ENCODE measurements around the gene SGF29.
"Not testable (repeated sequence)": the region's sequence is repeated elsewhere in the genome, so short reads cannot be mapped to it uniquely, and the experiment has no call there.

SGF29 gene

DNA sequence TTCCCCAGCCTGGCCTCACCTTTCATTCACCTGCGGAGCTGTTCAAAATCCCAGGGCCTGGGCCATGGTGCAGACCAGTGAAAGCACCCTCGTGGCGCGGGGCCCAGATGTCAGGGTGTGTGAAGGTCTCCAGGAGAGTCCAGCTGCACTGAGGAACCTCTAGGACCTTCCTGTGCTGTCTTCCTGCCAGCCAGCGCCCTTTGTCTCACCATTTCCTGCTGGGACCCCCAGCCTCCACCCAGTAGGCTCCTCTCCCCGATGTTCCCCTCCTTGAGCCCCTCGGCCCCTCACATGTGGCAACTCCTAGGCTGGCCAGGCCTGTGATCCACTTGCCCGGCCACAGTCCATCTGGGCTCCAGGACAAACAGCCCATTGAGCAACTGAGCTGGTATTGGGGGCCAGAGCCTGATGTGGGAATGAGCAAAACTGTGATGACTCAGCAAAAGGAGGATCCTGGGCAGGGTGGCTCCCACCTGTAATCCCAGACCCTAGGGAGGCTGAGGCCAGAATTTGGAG is 42.5 kb downstream of the SGF29 start:
- DNase-seq: no peak
- H3K4me1 ChIP-seq (ENCODE audit: control insufficient read depth, insufficient read depth, low read length, poor library complexity, severe bottlenecking): no peaks in the 10 kb centered on the region
- H3K9me3 ChIP-seq (ENCODE audit: control insufficient read depth, low read length): no peaks in the 10 kb centered on the region
- H3K4me3 ChIP-seq (ENCODE audit: insufficient read depth, low read depth, low read length, poor library complexity, severe bottlenecking): no peak overlapping the region
- H3K27me3 ChIP-seq (replicated peaks; ENCODE audit: control insufficient read depth, insufficient read depth, low read length, poor library complexity, severe bottlenecking): no peaks in the 10 kb centered on the region
- no peak overlapping the region for H3K27ac ChIP-seq (ENCODE audit: insufficient read depth, low read length, poor library complexity, severe bottlenecking)
- peaks cover 5% of the 10 kb centered on the region for H3K36me3 ChIP-seq (ENCODE audit: control insufficient read depth, insufficient read depth, low read length)

DNA sequence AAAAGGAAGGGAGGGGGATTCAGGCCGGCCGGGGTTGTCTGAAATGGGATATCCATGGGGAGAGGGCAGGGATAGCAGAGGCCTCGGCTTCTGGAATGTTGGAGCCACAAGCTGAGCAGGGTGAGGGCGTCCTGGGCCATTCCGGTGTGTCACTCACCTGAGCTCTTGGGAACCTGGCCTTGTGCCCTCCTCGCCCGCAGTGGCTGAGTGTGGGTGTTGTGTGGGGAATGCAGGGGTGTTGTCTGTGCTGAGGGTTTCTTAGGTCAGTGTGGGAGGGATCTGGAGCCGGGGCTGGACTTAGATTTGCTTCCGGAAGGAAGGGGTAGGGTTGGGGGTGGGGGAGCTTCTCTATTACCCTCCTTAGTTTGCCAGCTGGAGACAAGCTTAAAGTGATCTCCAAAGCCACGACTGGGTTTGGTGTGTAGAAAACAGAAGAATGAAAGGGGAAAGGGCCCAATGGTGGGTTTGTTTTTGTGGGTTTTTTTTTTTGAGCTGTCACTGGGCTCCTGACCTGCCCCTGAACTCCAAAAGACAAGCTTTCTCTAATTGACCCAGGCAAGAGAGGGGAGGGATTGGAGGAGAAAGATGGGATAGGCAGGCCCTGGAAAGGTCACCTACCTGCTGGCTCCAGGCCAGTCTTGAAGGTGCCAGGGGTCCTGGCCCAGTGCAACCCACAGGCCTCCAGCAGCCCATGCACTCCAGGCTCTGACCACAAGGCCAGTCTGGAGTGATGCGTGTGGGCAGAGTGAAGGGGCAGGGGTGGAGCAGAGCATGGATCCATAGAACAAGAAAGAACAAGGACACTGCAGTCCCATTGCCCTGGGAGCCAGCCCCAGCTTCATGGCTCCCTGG is 43.3 kb downstream of the SGF29 start, which contains the start of gene SULT1A2:
Gene SULT1A2 (minus strand): TSS at position 211 of the 852 bp plus-strand sequence. CDS start 1,120 bp downstream, outside the sequence.
- Histone ChIP-seq H3K36me3 (ENCODE audit: control insufficient read depth, insufficient read depth, low read length) (no peaks in the 10 kb centered on the region), H3K27me3 (replicated peaks; ENCODE audit: control insufficient read depth, insufficient read depth, low read length, poor library complexity, severe bottlenecking) (no peaks in the 10 kb centered on the region), H3K9me3 (ENCODE audit: control insufficient read depth, low read length) (no peaks in the 10 kb centered on the region), H3K4me1 (ENCODE audit: control insufficient read depth, insufficient read depth, low read length, poor library complexity, severe bottlenecking) (no peaks in the 10 kb centered on the region), H3K27ac (ENCODE audit: insufficient read depth, low read length, poor library complexity, severe bottlenecking) (no peak within 1 kb of the TSS), H3K4me3 (ENCODE audit: insufficient read depth, low read depth, low read length, poor library complexity, severe bottlenecking) (no peak within 1 kb of the TSS)
- DNase-seq: no peak

DNA sequence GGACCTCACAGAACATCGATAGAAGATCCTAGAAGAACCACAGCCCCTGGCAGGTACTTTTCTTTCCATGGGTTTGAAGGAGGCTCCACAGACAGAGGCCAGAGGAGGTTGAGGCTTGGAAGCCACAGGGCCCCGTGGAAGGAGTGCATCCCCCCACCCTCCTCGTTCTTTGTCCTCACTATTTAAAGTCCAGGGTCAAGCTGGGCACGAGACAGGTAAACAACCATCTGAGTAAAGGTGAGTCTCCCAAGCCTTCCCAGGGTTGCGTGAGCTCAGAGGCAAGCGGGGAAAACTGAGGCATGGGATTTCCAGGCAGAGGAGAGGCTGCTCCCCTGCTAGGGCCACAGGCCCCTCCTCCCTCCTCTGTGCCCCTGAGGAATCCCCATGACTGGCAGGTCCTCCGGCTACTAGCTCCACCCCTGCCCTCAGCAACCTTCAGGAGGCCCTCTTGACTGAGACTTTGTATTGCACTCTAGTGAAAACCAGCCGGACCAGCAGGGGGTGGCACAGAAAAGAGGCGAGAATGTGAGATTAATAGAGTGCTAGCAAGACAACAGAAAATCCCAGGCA is 44.1 kb downstream of the SGF29 start:
- no peaks in the 10 kb centered on the region for H3K36me3 ChIP-seq (ENCODE audit: control insufficient read depth, insufficient read depth, low read length)
- H3K27ac ChIP-seq (ENCODE audit: insufficient read depth, low read length, poor library complexity, severe bottlenecking): no peak overlapping the region
- no peaks in the 10 kb centered on the region for H3K4me1 ChIP-seq (ENCODE audit: control insufficient read depth, insufficient read depth, low read length, poor library complexity, severe bottlenecking)
- no peaks in the 10 kb centered on the region for H3K27me3 ChIP-seq (replicated peaks; ENCODE audit: control insufficient read depth, insufficient read depth, low read length, poor library complexity, severe bottlenecking)
- no peak for DNase-seq
- no peaks in the 10 kb centered on the region for H3K9me3 ChIP-seq (ENCODE audit: control insufficient read depth, low read length)
- no peak overlapping the region for H3K4me3 ChIP-seq (ENCODE audit: insufficient read depth, low read depth, low read length, poor library complexity, severe bottlenecking)

DNA sequence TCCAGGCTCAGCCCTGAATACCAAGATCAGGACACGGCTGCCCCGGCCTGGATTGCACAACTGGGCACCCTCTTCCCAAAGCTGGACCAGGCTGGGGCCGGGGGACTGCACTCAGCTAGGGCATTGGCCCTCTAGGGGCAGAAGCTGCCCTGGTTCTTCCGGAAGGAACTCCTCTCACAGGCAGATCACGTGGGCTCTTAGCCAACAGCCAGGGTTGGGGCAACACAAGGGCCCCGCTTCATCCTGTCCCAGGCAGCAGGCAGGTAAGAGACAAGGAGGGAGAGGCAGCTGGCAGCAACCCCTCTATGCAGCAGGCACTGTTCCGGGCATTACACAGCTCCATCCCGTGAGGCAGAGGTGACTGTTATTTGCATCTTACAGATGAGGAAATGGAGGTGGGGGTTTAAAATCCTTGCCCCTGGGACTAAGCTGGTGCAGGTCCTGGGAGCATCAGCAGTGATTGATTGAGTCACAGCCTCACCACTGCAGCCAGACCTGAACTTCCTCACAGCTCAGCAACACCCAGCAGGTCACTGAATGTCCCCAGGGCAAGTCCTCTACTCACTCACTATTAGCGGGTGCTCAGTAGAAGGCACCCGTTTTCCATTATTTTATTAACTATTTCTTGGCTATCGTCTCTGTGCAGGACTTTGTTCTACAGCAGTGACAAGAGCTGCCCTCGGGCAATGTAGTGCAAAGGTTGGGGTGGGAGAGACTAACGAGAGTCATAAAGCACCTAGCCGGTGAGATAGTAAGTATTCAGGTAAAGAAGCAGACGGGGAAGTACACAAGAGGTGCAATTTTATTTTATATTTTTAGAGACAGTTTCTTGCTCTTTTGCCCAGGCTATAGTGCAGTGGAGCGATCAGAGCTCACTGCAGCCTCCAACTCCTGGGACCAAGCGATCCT is 45.9 kb downstream of the SGF29 start:
- not testable (repeated sequence) for DNase-seq; H3K27ac ChIP-seq (ENCODE audit: insufficient read depth, low read length, poor library complexity, severe bottlenecking); H3K4me1 ChIP-seq (ENCODE audit: control insufficient read depth, insufficient read depth, low read length, poor library complexity, severe bottlenecking); H3K36me3 ChIP-seq (ENCODE audit: control insufficient read depth, insufficient read depth, low read length); H3K27me3 ChIP-seq (replicated peaks; ENCODE audit: control insufficient read depth, insufficient read depth, low read length, poor library complexity, severe bottlenecking); H3K9me3 ChIP-seq (ENCODE audit: control insufficient read depth, low read length); H3K4me3 ChIP-seq (ENCODE audit: insufficient read depth, low read depth, low read length, poor library complexity, severe bottlenecking)

DNA sequence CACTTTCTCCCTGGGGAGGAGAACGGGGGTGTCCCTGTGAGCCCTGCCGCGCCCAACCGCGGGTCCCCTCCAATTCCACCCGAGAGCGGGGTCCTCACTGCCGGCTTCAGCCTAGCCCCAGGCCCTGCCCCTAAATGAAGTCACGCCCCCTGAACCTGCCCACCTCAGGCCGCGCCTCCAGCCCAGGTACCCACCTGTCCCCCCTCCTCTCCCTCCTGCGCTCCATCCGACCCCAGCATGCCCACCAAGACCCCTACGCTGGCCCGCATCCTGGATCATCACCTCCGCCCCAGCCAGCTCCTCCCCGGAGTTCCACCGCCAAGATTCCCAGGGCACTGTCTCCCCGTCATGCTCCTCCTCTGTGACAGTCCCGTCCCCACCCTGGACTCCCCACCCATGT is 47.2 kb downstream of the SGF29 start:
- DNase-seq; H3K9me3 ChIP-seq (ENCODE audit: control insufficient read depth, low read length); H3K36me3 ChIP-seq (ENCODE audit: control insufficient read depth, insufficient read depth, low read length); H3K4me1 ChIP-seq (ENCODE audit: control insufficient read depth, insufficient read depth, low read length, poor library complexity, severe bottlenecking); H3K27me3 ChIP-seq (replicated peaks; ENCODE audit: control insufficient read depth, insufficient read depth, low read length, poor library complexity, severe bottlenecking); H3K27ac ChIP-seq (ENCODE audit: insufficient read depth, low read length, poor library complexity, severe bottlenecking); H3K4me3 ChIP-seq (ENCODE audit: insufficient read depth, low read depth, low read length, poor library complexity, severe bottlenecking): not testable (repeated sequence)

DNA sequence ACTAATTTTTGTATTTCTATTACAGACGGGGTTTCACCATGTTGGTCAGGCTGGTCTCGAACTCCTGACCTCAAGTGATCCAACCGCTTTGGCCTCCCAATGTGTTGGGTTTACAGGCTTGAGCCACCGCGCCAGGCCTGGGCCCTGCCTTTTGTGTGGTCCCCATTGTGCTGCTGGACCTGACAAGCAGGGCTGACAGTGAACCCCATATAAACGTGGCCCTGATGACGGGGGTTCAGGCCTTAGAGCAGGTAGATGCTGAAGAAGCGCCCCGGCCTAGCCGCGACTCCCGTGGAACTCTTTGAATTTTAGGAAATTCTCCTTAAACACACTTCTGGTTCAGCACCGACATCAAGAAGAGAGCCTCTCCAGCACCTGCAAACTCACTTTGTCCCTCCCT is 47.9 kb downstream of the SGF29 start:
- H3K4me3 ChIP-seq (ENCODE audit: insufficient read depth, low read depth, low read length, poor library complexity, severe bottlenecking); H3K27me3 ChIP-seq (replicated peaks; ENCODE audit: control insufficient read depth, insufficient read depth, low read length, poor library complexity, severe bottlenecking): not testable (repeated sequence)

DNA sequence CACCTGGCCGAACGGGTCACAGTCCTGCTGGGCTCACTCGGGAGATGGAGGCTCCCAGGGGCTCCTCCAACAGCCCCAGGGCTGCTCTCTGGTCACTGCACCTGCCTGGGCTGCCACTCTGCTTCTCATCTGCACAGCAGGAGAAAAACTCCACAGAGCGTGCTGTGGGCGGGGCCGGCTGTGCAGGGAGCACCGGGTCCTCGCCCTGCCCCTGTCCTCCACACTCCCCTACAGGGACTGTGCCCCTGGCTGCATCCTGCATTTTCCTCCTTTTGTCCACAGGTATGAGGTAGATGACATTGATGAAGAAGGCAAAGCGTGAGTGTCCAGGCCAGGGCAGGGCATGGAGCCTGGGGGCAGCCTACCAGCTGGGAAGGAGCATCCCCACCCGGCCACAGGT is 48.3 kb downstream of the SGF29 start:
- H3K9me3 ChIP-seq (ENCODE audit: control insufficient read depth, low read length); DNase-seq; H3K36me3 ChIP-seq (ENCODE audit: control insufficient read depth, insufficient read depth, low read length); H3K27ac ChIP-seq (ENCODE audit: insufficient read depth, low read length, poor library complexity, severe bottlenecking); H3K4me1 ChIP-seq (ENCODE audit: control insufficient read depth, insufficient read depth, low read length, poor library complexity, severe bottlenecking); H3K4me3 ChIP-seq (ENCODE audit: insufficient read depth, low read depth, low read length, poor library complexity, severe bottlenecking); H3K27me3 ChIP-seq (replicated peaks; ENCODE audit: control insufficient read depth, insufficient read depth, low read length, poor library complexity, severe bottlenecking): not testable (repeated sequence)

More for the DNA sequence above, 47.9 kb downstream of the SGF29 start:
- not testable (repeated sequence) for DNase-seq; H3K4me1 ChIP-seq (ENCODE audit: control insufficient read depth, insufficient read depth, low read length, poor library complexity, severe bottlenecking); H3K27ac ChIP-seq (ENCODE audit: insufficient read depth, low read length, poor library complexity, severe bottlenecking); H3K36me3 ChIP-seq (ENCODE audit: control insufficient read depth, insufficient read depth, low read length); H3K9me3 ChIP-seq (ENCODE audit: control insufficient read depth, low read length)

DNA sequence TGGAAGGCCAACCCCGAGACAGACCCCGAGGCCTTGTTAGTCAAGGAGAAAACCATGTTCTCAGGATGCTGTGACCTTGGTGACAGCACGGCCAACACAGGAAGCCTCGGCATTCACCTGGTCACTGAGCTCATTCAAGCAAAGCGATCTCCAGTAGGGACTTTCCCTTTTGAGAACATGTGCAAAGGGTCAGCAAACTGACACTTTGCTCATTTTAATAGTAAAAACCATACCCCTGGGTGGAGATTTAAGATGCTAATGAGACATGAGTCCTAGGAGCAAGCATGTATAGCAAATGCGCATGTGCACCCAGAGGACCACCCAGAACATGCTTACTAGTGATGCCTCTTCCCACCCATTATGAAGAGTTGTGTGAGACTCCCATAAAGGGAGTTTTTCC is 48.8 kb downstream of the SGF29 start:
- DNase-seq: no peak
- Histone ChIP-seq H3K4me3 (ENCODE audit: insufficient read depth, low read depth, low read length, poor library complexity, severe bottlenecking) (no peak overlapping the region), H3K4me1 (ENCODE audit: control insufficient read depth, insufficient read depth, low read length, poor library complexity, severe bottlenecking) (no peaks in the 10 kb centered on the region), H3K9me3 (ENCODE audit: control insufficient read depth, low read length) (no peaks in the 10 kb centered on the region), H3K27me3 (replicated peaks; ENCODE audit: control insufficient read depth, insufficient read depth, low read length, poor library complexity, severe bottlenecking) (no peaks in the 10 kb centered on the region), H3K27ac (ENCODE audit: insufficient read depth, low read length, poor library complexity, severe bottlenecking) (no peak overlapping the region), H3K36me3 (ENCODE audit: control insufficient read depth, insufficient read depth, low read length) (no peaks in the 10 kb centered on the region)

DNA sequence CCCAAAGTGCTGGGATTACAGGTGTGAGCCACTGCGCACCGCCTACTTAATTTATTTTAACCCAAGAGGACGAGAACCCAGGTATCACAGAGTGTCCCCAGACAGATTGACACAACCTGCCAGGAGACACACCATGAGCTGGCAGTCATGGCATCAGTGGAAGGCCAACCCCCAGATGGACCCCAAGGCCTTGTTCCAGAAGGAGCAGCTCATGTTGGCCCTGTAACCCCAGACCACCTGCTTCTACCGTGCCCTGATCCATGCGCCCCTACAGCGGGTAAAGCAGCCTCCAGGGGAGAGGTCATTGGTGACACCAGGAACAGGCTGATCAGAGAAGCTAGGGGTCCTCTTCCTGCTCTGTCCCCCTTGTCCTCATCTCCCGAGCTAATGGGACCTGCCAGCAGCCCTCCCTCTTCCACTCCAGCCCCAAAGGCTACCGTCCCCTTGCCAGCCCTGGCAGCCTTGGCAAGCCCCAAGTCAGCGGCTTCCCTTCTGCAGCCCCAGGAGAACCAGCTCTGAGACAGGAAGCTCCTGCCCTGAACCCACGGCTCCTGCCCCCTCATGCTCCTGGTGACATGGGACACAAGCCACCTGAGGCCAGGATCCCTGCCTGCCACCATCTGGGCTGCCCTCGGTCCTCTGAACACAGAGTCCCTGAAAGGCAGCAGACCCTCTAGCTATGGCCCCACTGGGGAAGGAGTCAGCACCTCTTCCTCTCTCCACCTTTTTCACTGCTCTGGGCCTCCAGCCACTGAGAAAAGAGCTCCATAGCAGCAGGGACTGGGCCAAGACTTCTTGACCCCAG is 49.9 kb downstream of the SGF29 start:
- no peak for DNase-seq
- Histone ChIP-seq H3K27me3 (replicated peaks; ENCODE audit: control insufficient read depth, insufficient read depth, low read length, poor library complexity, severe bottlenecking) (no peaks in the 10 kb centered on the region), H3K9me3 (ENCODE audit: control insufficient read depth, low read length) (no peaks in the 10 kb centered on the region), H3K4me1 (ENCODE audit: control insufficient read depth, insufficient read depth, low read length, poor library complexity, severe bottlenecking) (no peaks in the 10 kb centered on the region), H3K4me3 (ENCODE audit: insufficient read depth, low read depth, low read length, poor library complexity, severe bottlenecking) (no peak overlapping the region), H3K27ac (ENCODE audit: insufficient read depth, low read length, poor library complexity, severe bottlenecking) (no peak overlapping the region), H3K36me3 (ENCODE audit: control insufficient read depth, insufficient read depth, low read length) (no peaks in the 10 kb centered on the region)

Data from effector memory CD4-positive, alpha-beta T cell (primary cell).